ENCODE results near the gene CHTF18.
"Not testable (repeated sequence)": the region's sequence is repeated elsewhere in the genome, so short reads cannot be mapped to it uniquely, and the experiment has no call there.

CHTF18 gene

DNA sequence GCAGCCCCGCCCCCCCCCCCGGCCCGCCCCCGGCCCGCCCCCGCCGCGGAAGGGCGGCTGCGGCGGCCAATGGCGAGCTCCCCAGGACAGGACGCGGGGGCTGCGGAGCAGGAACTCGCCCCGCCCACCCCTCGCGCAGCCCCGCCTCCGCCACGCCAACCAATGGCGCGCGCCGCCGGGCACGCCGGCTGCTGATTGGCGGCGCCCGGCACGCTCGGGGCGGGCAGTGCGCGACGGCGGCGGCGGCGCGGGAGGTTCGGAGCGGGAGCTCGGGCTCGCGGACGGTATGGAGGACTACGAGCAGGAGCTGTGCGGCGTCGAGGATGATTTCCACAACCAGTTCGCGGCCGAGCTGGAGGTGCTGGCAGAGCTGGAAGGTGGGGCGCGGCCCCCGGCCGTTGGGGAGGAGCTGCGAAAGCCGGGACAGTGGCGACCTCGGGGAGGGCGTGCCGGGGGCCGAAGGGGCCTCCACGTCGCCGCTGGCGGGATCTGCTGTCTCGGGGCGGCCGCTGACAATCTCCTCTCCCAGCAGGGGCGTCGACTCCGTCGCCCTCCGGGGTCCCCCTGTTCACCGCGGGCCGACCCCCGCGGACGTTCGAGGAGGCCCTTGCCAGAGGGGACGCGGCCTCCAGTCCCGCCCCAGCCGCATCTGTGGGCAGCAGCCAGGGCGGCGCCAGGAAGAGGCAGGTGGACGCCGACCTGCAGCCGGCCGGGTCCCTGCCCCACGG, at the start of gene CHTF18:
Gene CHTF18 (plus strand): TSS at position 222 of the 728 bp plus-strand sequence. CDS start 65 bp downstream, at position 287.
- DNase-seq = peak; percentile 97

DNA sequence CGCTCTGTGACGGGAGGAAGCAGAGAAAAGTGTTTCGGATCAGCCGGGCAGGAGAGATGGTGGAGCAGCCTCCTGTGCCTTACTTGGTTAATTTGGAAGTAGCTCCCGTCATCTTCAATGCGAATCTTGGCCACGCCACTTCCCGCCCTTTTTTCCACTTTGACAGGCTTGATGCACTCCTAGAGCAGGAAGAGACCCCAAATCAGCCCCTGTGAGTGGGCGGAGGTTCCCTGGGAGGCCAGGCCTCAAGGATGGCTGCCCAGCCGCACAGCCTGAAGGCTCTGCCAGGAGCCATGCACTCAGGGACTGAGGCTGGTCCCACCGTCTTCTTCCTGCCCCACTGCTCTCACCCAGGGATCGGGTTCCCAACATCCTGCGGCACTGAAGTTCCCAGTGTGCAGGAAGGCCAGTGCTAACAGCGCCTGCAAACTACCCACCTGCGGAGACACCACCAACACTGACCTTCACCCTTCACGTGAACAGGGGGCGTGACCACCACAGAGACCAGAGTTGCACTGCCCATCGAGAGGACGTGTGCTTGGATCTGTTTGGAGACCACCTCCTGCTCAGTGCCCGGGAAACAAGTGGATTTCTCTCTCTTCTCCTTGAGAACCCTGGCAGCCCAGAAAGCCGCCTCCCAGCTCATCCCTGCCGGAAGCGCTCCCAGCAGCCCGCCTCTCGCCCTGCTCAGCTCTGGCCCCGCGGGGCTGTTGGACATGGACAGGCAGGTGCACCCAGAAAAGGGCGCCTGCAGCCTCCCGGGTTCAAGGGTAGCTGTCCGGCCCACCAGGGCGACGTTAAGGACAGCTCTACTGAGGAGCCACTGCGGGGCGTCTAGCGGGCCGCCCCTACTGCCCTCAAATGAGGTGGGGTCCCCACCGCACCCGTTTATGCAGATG, 48.6 kb upstream of the CHTF18 start:
- peak; percentile 24 for DNase-seq

DNA sequence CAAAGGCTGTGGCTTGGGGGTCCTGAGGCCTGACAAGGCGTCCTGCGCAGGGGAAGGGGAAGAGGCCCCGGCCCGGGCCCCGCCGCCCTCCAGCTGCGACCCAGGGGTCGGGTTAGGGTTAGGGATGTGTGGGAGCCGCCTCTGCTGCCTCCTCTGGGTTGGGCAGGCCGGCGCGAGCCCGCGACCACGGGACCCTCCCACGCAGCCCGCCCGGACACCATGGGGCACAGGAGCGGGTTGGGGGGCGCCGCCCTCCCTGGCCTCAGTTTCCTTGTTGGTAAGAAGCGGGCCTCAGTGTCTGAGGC, 48.0 kb upstream of the CHTF18 start:
- DNase-seq = peak; percentile 15

DNA sequence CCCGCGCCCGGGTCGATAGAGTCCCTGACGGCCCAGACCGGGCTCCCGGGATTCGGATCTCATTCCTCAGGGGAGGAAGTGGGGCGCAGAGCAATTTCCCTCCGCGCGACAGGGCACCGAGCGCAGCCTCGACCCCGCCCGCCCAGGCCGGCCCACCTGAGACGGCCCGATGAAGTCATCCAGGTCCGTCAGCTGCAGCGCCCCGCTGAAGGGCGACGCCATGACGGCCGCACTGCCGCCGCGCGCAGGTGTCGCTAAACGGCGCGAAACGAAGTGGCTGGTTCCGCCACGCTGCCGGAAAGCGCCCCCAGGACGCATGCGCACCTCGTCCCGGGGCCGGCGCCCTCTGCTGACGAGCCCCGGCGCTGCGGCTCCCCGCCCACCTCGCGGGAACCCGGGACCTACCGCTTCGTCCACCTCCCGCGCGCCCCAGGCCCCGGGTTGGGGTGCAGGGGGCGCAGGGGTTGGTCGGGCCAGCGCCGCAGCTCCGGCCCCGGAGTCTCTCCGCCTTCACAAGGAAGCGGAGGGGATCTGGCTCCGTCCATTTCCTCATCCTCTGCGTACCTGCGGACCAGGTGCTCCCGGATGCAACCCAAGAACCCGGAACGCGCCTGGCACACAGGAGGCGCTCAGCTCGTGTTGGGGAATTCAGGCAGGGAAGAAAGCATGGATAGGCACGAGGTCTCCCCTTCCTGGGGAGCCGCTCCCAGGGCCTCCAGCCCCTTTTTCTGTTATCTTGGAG, 47.5 kb upstream of the CHTF18 start, which contains the start of gene CIAO3:
Gene CIAO3 (minus strand): TSS at position 234 of the 742 bp plus-strand sequence. CDS start 12 bp downstream, at position 222.
- DNase-seq = peak; percentile 85

DNA sequence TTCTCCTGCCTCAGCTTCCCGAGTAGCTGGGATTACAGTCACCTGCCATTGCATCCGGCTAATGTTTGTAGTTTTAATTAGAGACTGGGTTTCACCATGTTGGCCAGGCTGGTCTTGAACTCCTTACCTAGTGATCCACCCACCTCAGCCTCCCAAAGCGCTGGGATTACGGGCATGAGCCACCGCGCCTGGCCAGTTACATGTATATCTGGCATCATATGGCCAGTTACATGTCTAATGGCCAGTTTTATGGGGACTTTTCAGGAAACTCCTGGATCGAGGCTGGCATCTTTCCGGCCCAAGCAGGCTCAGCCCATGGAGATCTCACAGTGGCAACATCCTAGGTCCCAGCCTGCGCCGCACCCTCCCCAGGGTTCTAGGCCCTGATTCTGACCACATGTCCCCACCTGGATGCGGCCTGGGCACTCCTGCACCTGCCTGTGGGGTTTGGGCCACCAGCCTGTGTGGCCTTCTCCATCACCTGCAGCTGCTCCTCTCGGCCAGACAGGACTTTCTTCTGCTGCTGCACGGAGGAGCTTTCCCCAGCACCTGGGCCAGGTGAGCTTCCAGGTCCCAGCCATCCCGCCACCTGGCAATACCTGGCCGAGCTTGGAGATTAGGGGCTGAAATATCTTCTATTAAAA, 46.3 kb upstream of the CHTF18 start:
- no peak for DNase-seq

DNA sequence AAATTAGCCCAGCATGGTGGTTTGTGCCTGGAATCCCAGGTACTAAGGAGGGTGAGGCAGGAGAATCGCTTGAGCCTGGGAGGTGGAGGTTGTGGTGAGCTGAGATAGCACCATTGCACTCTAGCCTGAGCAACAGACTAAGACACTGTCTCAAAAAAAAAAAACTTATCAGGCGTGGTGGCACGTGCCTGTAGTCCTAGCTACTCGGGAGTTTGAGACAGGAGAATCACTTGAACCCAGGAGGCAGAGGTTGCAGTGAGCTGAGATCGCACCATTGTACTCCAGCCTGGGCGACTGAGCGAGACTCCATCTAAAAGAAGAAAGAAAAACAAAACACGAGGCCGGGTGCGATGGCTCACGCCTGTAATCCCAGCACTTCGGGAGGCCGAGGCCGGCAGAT, 45.5 kb upstream of the CHTF18 start:
- DNase-seq = not testable (repeated sequence)

DNA sequence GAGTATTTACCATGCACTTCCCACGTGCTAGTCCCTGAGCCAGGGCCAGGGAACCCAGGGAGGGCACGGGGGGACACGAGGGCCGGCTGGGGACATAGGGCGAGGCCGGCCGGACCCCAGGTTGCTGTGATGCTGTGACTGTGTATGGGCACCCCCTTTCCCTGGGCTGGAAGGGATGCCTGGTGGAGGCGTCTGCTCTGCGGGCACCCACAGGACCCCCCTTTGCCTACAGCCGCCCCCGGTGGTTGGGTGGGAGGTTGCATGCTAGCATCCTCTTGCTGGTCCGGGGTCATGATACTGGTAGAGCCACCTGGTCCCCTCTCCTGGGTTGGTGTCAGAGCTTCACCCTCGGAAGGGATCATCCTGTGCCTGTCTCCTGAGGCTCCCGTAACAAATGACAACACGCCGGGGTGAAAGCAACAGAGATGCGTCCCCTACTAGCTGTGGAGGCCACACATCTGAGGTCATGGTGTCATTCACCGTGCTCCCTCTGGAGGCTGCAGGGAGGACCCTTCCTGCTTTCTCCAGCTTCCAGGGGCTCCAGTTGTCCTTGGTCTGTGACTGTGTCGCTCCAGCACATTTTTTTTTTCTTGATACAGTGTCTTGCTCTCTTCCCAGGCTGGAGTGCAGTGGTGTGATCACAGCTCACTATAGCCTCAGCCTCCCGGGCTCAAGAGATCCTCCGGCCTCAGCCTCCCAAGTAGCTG, 44.5 kb upstream of the CHTF18 start:
- DNase-seq = no peak

DNA sequence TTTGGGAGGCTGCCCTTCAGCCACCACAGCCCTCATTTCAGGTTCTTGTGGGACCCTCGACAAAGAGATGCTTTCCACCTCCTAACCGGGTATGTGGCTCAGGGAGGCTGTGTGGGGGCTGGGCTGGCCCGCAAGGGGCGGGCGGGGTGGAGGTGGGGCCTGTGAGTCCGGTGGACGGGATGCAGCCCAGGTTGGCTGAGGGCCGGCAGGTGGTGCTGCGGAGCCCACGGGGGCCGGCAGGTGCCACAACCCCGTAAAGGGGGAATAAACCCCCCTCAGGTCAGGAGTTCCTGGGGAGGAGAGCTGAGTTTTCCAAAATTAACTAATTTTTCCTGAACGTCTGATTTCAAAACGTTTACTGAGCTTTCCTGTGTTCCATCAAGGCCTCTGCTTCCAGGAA, 42.7 kb upstream of the CHTF18 start:
- DNase-seq = no peak

DNA sequence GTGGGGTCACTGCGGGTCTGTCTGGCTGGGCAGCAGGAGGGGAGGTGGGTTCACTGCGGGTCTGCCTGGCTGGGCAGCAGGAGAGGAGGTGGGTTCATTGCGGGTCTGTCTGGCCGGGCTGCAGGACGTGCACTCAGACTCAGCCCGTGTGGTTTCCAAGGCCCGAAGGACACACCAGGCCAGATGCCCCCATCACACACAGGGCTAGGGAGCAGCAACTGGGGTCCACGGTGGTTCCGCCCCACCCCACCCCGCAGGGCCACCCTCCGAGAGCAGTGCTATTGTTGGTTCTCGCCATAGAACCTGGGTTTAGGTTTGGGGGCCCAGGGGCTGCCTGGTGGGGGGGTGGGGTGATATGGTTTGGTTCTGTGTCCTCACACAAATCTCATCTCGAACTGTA, 41.8 kb upstream of the CHTF18 start:
- no peak for DNase-seq

DNA sequence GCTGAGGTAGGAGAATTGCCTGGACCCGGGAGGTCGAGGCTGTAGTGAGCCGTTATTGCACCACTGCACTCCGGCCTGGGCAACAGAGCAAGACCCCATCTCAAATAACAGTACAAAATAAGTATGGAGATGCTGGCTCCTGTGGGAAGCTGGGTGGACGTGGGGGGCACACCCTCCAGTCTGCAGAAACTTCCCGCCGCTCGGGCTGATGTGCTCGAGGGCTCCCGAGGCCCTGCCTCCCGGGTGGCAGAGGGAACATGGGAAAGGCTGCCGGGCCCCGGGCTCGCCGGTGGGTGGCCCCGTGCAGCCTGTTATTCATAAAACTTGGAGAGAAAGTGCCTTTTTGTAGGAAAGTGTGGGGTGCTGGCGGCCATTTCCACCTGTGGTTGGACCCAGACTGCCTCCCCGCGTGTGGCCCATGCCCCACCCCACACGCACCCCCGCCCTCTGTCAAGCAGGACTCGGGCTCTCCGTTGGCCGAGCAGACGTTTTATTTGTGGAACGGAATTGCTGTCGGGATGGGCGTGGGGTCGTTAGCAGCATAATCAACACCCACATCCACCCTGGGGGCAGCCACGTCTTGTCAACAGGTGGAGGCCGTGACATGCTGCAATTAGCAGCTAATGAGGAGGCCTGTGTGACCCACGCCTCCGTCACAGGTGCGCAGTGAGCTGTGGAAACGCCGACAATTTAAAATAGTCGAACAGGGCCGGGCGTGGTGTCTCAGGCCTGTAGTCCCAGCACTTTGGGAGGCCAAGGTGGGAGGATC, 40.3 kb upstream of the CHTF18 start:
- no peak for DNase-seq

DNA sequence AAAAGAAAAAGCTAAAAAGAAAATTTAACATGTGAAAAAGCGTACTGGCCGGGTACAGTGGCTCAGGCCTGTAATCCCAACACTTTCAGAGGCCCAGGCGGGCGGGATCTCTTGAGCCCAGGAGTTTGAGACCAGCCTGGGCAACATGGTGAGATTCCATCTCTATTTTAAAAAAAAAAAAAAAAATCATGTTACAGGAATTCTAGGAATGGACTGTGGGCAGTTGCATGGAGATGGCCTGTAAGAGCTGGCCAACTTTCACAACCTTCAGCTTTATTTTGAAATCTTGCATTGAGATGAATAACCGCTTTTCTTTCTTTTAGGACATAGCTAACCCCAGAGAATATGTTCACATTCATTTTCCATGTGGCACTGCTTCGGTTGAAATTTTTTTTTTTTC, 39.4 kb upstream of the CHTF18 start:
- DNase-seq = no peak

DNA sequence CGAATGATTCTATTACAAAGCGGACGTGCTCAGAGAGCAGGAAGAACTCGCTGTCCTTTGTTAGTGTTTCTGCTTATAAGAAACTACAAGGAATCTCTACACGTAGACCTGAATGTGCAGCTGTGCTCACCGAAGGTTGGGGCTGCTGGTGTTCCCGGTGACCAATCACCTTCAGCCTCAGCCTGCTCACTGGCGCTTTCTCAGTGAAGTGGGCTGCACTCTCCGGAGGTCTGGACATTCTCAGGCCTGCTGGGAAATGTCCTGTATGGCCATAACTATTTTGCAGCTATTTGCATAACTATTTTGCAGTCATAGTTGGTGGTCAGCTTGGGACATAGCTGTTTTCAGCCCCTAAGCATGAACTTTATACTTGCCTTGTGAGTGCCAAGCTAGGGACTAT, 37.9 kb upstream of the CHTF18 start:
- no peak for DNase-seq

DNA sequence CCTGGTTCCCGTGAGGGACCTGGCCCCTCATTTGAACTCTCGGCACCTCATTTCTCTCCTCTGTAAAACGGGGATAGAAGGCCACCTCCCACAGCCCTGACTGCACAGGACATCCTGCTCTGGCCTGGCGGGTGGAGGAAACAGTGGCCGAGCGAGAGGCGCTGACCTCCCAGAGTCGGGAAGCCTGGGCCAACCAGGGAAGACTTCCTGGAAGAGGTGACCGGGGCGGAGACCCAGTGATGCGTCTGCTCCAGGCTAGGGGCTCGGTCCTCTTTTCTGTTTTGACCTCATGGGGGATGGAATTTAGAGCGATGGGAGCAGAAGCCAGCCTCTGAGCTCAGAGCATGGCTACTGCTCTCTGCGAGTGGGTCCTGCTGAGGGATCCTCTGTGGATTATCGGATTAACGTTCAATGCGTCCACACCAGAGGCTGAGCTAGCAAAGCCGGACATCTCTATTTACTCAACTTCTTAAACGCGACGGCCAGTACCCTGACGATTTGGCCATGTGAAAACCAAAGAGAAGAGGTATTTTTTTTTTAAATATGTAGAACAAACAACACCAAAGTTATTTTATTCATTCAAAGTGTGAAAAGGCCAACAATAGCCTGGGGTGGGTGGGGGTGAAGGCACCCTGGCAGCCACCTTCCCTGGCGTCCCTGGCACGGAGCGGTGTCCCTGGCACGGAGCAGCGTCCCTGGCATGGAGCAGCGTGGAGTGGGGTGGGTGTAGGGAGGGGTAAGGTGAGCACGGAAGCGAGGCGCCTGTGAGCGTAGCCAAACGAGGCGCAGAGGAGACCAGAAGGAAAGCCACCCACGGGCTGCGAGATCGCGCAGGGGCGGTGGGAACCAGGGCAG, 37.0 kb upstream of the CHTF18 start:
- DNase-seq = no peak

DNA sequence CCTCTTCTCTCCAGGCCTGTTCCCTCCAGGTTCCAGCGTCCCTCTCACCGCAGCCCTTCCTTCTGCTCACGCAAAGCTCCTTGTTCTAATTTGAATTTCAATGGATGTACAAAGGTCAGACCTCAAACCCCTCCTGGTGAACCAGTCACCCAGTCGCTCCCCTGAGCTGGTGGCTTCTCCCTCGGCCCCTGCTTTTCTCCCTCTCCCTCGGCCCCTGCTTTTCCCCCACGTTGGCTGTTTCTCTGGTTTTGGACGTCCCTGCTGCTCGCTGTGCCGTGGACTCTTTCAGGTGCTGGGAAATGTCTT, 36.5 kb upstream of the CHTF18 start:
- DNase-seq = no peak

DNA sequence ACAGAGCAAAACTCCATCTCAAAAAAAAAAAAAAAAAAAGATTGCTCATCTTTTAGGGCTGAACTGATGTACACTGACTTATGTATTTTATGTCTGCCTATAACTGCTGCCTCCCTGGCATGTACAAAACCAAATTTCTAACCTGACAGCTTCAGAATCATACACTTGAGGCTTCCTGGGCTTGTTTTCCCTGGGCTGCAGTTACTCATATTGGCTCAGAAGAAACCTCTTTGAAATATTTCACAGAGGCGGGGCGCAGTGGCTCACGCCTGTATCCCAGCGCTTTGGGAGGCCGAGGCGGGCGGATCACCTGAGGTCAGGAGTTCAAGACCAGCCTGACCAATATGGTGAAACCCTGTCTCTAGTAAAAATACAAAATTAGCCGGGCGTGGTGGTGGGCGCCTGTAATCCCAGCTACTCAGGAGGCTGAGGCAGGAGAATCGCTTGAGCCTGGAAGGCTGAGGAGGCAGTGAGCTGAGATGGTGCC, 34.3 kb upstream of the CHTF18 start:
- DNase-seq = not testable (repeated sequence)

DNA sequence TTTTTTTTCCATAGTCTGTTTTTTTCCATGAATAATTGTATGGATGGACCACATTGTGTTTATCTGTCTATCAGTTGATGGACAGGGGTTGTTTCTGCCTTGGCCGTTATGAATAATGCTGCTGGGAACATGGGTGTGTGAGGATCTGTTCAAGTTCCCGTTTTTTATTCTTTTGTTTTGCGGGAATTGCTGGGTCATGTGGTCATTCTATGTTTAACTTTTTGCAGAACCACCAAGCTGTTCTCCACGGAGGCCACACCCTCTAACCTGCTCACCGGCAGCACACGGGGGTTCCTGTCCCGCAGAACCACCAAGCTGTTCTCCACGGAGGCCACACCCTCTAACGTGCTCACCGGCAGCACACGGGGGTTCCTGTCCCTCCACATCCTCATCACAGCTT, 33.8 kb upstream of the CHTF18 start:
- no peak for DNase-seq

DNA sequence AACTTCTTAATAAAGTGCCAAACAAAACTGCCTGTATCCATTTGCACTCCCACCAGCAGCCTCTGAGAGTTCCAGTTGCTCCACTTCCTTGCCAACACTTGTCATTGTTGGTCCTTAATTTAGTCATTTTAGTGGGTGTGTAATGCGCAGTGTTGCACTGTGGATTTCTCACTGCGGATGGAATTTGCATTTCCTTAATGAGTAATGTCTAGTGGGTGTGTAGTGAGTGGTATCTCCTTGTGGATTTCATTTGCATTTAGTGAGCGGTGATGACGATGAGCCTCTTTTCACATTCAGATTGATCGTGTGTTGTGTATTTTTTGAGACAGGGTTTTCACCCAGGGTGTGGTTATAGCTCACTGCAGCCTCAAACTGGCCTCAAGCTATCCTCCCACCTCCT, 32.0 kb upstream of the CHTF18 start:
- DNase-seq = no peak

DNA sequence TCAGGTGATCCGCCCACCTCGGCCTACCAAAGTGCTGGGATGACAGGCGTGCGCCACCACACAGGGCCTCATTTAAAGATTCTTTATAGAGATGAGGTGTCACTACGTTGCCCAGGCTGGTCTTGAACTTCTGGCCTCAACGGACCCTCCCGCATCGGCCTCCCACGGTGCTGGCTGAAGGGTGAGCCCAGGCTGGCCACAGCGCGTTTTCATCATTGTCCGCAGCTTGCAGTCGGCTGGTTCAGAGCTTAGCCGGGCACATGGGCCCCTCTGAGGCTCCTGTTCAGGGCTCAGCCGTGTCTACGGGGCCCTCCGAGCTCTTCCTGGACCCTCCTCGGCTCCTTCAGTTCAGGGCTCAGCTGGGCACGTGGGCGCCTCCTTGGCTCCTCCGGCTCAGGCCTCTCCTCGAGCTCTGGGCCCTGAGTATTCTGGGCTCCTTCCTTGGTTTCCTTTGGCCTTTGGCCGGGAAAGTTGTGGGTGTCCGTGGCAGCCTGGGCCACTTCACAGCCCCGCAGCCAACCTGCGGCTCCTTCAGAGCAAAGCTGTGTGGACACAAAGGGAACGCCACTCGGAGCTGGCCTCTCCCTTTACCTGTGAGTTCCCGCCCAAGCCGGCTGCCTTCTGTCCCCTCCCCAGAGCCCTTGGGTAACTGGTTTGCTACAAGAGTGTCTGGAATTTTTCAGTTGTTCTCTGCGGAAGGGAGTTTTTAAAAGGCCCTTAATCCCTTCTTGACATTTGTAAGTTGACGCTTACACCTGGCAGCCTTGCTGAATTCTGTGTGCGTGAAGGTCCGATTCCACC, 29.1 kb upstream of the CHTF18 start:
- no peak for DNase-seq

DNA sequence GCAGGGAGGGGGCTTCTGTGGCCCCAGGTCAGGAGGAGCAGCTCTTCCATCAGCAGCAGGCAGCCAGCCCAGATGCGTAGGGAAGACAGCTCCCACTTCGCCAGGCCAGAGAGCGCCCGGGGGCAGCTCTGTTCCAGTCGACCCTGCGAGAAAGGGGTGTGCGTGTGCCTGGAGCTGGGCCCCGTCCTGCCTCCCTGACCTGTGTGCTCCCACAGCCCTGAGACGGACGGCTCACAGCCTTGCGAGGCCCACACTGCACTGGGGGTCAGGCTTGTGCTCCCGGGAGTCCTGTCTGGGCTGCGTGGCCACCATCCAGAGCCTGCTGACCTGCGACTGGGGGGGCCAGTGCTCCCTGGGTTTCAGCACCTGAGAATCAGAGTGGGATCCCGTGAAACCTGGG, 28.4 kb upstream of the CHTF18 start:
- DNase-seq = no peak

Data from 8988T (cell line).